SH-SY5Y (cell line): Measurements from ENCODE around the gene UPK1B.

ENCODE experiments used
- GATA2 ChIP-seq: IDR thresholded peaks from 2 replicates; pipeline ENCODE4 v1.6.1; 2011; ENCODE audit warnings: mild to moderate bottlenecking, low read depth, low read length
- GATA3 ChIP-seq: IDR thresholded peaks from 2 replicates; pipeline ENCODE4 v1.6.1; 2011; ENCODE audit warnings: low read depth, mild to moderate bottlenecking, low read length, moderate library complexity

DNA sequence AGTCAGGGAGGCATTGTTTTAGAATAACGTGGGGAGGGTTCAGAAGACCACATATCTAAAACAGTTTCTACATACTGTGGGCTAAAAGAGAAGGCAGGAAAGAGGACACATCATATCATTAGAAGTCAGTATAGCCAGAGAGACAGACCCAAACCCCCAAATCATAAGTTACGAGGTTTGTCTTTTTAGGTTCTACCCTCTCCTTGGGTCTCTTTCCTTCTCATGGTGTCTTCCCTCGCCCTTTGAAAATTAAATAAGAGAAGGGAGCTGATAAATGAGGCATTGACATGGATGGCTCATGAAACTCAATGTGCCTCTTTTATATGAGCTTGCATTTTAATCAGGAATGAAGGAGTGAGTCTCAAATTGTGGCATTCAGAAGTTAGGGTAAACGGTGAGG lies 3.4 kb downstream of the UPK1B start:
- TF ChIP-seq GATA2: no peak
- no peak for TF ChIP-seq GATA3
